GM12864 (cell line): ENCODE data around the gene USP7.
"Not testable (repeated sequence)": the region's sequence is repeated elsewhere in the genome, so short reads cannot be mapped to it uniquely, and the experiment has no call there.

Experiments
- DNase-seq: peaks from one replicate; pipeline ENCODE4 v3.0.0-alpha.2; 2011; ENCODE audit warnings: low read depth
- H3K4me3 ChIP-seq: 2 replicates; pipeline ENCODE4 v1.5.1; 2011; ENCODE audit warnings: mild to moderate bottlenecking, low read depth, low read length, control low read depth
- TF ChIP-seq, protein P1 (sequence below): IDR thresholded peaks from 2 replicates; pipeline ENCODE4 v1.5.1; 2011; ENCODE audit warnings: low read depth, mild to moderate bottlenecking, moderate library complexity, low read length, control low read depth, inconsistent platforms; ENCODE audit errors: missing control alignments

USP7 gene

GRCh38 chr16:8878523-8878911 lies 85.2 kb downstream of the USP7 start:
- TF ChIP-seq, protein P1, sequence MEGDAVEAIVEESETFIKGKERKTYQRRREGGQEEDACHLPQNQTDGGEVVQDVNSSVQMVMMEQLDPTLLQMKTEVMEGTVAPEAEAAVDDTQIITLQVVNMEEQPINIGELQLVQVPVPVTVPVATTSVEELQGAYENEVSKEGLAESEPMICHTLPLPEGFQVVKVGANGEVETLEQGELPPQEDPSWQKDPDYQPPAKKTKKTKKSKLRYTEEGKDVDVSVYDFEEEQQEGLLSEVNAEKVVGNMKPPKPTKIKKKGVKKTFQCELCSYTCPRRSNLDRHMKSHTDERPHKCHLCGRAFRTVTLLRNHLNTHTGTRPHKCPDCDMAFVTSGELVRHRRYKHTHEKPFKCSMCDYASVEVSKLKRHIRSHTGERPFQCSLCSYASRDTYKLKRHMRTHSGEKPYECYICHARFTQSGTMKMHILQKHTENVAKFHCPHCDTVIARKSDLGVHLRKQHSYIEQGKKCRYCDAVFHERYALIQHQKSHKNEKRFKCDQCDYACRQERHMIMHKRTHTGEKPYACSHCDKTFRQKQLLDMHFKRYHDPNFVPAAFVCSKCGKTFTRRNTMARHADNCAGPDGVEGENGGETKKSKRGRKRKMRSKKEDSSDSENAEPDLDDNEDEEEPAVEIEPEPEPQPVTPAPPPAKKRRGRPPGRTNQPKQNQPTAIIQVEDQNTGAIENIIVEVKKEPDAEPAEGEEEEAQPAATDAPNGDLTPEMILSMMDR, result no peak
- no peak overlapping the region for H3K4me3 ChIP-seq
- no peak for DNase-seq

DNA sequence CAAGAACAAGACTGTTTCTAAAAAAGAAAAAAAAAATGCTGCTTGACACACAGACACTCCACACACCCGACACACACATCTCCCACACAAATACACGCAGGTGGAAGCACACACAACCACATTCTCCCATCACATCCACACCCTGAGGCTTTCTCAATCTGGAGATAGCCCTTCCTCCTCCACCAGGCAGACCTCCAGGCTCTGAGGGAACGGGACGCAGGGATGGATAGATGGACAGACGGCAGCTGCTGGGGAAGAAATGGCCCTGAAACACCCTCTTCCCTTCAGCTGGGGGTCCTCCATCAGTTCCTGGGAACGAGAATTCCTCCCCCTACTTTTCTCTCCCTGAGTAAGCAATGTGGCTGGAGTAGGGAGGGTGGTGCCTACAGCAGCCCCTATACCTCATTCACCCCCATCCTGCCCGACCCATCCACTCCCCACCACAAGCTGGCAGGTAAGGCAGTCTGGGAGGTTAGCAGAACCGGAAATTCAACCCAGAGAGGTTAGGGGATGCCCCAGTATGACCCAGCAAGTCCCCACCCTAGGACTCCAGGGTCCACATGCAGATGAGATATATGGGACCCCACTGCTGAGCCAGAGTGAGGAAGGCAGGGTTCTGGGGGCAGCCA lies 85.7 kb downstream of the USP7 start:
- DNase-seq, result no peak
- H3K4me3 ChIP-seq, result no peak overlapping the region
- TF ChIP-seq, protein P1, result no peak

DNA sequence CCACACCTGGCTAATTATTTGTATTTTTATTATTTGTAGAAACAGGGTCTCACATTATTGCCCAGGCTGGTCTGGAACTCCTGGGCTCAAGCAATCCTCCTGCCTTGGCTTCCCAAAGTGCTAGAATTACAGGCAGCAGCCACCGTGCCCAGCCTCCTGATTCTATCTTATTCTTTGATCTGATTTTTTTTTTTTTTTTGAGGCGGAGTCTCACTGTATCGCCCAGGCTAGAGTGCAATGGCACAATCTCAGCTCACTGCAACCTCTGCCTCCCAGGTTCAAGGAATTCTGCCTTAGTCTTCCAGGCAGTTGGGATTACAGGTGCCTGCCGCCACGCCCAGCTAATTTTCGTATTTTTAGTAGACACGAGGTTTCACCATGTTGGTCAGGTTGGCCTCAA lies 88.4 kb downstream of the USP7 start:
- not testable (repeated sequence) for DNase-seq, H3K4me3 ChIP-seq

GRCh38 chr16:8874388-8874787 lies 89.3 kb downstream of the USP7 start:
- no peak overlapping the region for H3K4me3 ChIP-seq
- DNase-seq, result no peak
- TF ChIP-seq, protein P1, result no peak

- not testable (repeated sequence) for H3K4me3 ChIP-seq, DNase-seq
These were observed 89.9 kb downstream of the USP7 start for GRCh38 chr16:8873866-8874195.

DNA sequence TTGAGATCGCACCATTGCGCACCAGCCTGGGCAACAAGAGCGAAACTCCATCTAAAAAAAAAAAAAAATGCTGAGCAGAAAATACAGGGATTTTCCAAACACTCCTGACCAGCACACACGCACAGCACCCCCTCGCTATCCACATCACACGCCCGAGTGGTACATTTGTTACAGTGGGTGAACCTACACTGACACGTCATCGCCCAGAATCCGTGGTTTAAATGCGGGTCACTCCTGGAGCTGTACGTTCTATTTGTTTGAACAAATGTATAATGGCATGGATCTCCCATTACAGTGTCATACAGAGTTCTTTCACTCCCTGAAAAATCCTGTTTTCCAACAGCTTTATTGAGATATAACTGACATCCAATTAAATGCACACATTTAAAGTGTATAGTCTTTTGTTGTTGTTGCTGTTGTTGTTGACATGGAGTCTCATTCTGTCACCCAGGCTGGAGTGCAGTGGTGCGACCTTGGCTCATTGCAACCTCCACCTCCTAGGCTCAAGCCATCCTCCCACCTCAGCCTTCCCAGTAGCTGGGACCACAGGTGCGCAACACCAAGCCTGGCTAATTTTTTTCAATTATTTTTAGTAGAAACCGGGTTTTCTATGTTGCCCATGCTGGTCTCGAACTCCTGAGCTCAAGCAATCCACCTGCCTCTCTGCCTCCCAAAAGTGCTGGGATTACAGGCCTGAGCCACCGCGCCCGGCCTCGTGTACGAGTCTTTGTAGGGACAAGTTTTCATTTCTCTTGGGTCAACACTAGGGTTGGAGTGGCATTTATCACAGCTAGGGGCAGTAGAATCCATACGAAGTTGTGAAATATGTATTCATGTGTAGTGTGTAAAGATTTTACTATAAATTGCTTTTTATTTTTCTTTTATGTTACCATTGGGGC lies 90.5 kb downstream of the USP7 start:
- no peak overlapping the region for H3K4me3 ChIP-seq
- DNase-seq, result no peak
- TF ChIP-seq, protein P1, result peak; percentile 1

- H3K4me3 ChIP-seq, result no peak overlapping the region
- no peak for DNase-seq
- TF ChIP-seq, protein P1, result no peak
These were observed 91.6 kb downstream of the USP7 start for GRCh38 chr16:8872071-8872470.

- DNase-seq, H3K4me3 ChIP-seq: not testable (repeated sequence)
These were observed 93.8 kb downstream of the USP7 start for GRCh38 chr16:8869988-8870241.
